GM18861 (cell line): ENCODE measurements around the gene SEC31A.

Experiments used
- ATAC-seq: cut with Tn5 transposase; IDR thresholded peaks from one replicate; pipeline ENCODE4 v1.9.1; 2021; ENCODE audit not compliant: unreplicated experiment

The SEC31A gene

DNA sequence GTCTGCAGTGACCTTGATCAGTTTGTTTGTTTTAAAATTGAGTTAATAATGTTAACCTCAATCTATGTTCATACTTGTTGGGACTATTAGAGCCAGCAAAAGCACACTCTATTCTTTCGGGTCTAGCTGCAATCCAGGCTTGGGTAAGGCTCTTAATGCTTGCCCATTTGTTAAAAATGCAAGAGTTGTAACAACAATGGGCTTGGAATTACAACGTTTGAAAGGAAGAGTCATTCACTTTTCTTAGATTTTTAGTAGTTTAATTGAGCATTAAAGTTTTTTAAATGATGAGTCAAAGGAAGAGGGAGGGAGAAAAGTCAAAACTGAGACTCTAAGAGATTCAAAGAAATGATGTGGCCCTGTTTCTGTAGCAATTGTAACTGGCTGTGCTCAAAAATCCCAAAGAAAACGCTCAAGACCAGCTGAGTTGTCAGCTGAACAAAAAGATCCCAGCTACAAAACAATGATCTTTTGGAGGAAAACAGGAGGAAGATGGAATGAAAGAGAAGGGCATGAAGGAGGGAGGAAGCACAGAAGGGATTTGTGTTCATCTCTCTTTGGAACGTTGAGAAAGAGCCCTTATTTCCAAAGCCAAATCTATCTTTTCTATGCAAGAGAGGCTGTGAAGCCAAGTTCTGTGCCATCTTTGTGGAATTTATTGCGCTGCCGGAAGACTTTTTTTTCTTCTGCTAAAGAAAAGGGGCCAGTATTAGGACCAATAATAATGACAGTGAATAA, 97.9 kb downstream of the SEC31A start:
- no peak for ATAC-seq

DNA sequence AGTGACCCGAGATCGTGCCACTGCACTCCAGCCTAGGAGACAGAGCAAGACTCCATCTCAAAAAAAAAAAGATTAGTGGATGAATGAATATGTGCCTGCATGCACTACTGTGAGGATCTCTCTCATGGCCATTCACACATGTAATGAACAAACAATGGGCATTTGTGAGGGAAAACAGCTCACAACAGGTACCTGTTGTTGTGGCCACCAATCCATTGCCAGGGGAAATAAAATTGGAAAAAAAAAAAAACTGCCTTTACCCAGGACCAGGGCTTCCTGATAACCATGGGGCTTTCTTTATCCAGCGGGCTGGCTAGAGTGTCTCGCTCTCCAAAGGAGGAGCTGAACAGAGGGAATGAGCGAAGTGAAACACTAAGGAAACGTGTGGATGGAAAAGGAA, 99.8 kb downstream of the SEC31A start:
- no peak for ATAC-seq

DNA sequence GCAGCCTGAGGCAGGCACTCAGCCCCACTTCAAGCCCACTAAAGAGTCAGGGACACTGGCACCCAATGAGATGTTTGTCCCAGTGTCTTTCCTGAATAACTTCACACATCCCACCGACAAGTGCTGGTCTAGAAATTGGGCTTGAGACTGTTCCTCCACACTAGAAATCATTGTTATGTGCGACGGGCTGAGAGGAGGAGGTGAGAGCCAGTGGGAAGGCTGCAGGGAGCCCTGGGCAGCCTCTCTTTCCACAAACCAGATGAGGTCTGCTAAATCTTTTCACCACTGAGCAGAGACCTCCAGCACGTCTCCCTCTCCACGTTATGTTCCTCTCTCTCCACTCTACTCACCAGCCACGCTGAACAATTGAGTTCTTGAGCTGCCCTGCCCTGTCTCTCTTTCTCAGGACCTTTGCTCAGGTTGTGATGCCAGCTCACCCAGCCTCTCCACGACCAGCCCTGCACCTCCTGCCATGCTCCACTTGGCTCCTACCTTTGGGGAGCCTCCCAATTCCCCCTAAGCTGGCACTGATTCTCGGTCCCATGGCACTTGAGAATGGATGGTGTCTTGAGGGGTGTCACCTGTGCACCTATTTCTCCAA, 100.8 kb downstream of the SEC31A start:
- no peak for ATAC-seq

DNA sequence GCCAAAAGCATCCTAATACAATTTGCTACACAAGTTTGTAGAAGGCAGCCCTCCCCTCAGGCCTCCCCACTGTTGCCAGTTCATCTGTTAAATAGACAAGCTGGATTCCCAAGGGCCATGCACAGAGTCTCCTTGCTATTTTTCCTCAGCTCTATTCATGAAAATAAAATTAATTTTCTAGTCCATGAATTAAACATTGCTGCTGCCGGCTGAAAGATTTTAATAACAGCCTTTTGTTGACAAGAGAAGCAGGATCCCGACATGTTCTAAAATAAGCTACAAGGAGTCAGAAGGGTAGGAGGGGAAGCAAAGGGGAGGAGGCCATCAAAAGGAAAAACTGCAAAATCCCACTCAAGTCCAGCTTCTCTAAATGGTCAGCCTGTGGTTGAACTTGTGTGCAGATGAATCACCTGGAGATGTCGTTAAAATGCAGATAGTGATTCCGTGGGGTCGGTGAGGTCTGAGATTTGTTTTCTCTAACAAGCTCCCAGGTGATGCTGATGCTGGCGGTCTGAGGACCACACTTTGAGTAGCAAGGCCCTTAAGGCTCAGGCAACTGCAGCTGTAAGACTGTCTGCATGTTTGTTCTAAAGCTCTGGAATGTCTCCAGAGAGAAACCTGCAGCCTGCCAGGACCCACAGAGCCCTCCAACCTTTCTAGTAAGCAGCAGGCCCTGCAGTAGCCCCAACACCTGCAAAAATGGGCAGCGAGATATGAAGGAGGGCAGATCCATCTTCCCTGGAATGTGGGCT, 101.8 kb downstream of the SEC31A start:
- ATAC-seq: no peak

DNA sequence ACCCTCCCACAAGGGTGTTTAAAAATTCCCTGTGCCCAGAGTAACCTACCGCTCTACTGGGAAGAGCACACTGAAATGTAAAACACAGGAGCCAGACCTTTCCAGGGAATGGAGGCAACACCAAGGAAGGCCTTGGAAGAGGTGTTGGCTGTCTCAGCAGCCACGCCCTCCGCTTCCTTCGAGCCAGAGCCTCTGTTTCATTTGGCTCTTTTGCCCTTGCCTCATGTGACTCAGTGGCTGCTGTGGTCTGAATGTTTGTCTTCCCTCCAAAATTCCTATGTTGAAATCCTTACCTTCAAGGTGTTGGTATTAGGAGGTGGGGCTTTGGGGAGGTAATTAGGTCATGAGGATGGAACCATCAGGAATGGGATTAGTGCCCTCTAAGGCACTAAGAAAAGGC, 103.6 kb downstream of the SEC31A start:
- no peak for ATAC-seq

DNA sequence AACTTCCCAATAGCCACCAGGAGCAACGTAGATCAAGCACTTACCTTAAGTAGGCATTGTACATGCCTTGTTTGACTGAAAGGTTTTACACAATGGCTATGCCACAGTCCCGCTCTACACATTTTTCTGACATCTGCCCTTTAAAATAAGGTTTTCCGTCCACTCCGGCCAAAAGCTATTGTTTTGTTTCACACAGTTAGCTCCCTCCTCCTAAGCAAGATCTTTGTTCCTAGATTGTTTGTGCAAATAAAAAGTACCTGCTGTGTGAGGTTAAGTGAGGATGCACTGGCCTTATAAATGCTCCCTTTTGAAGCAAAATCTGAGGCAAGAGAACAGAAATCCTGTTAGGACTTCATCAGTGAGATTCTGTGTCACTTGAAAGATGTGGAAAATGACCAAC, 104.1 kb downstream of the SEC31A start:
- no peak for ATAC-seq

DNA sequence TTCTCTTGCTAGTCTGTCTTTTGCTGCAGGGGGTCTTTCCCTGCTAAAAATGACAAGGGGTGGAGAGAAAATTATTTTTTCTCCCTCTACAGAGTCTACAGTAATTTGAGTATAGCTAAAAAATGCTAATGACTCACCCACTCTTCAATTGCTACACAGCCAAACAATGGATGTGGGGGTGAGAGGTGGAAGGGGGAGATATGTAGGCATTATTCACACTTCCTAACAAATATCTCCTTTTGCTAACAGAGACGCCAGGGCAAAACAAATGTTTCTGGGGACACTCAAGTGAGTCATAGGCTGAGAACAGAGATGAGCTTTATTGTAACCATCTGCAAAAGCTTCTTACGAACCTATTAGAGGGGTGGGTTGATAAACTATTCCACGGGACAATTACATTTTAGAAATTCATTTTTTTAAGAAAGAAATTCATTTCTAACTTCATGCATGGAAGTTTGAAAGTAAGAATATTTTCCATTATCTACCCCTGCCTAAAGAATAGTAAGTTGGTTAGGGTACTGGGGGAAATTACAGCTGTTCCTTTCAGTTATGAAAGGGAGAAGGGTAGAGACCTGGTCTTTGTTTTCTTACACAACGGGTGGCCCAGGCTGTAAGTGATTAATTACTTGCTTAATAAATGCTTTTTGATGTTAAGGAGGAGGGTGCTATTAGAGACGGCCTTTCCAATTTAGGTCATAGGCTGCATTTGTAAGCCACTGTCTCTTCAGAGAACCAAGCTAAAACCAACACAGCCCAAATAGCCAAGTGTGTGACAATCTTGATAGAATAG, 105.1 kb downstream of the SEC31A start:
- no peak for ATAC-seq

DNA sequence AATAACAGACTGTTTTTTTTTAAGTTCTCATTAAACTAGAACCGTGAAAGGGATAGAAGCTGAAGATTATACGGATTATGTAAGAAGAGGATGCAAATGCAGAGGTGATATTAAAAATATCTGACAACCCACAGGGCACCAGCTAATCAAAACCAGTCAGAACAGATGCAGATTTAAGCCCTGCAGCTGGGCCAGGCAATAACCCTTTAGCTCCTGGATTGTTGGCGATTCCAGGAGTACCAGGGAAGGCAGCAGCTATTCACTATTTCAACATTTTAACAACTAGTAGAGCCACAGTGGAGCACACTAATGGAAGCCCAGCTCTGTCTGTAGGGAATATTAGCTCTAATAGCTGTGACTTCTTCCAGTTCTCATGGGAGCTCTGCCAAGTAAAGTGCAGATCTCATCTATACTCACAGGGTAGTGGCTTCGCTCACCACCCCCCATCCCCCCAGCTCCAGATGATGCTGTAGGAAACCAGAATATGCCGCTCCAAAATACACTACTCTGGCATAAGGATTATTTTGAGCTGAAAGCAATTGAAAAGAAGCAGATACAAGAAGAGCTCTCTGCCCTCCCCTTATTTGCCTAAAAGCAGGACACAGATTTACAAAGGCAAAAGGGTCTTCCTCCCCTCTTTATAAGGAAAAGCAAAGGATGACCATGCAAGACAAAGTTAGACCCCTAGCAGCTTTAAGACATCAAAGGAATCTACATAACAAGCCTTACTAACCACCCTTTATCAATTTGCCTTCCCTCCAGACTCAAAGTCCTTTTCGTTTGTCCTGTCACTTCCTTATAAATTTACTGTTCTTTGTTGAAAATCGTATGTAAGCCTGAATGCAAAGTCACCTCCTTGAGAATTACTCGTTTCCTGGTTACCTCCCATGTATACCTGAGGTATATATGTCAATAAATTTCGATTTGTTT, 106.0 kb downstream of the SEC31A start:
- no peak for ATAC-seq

DNA sequence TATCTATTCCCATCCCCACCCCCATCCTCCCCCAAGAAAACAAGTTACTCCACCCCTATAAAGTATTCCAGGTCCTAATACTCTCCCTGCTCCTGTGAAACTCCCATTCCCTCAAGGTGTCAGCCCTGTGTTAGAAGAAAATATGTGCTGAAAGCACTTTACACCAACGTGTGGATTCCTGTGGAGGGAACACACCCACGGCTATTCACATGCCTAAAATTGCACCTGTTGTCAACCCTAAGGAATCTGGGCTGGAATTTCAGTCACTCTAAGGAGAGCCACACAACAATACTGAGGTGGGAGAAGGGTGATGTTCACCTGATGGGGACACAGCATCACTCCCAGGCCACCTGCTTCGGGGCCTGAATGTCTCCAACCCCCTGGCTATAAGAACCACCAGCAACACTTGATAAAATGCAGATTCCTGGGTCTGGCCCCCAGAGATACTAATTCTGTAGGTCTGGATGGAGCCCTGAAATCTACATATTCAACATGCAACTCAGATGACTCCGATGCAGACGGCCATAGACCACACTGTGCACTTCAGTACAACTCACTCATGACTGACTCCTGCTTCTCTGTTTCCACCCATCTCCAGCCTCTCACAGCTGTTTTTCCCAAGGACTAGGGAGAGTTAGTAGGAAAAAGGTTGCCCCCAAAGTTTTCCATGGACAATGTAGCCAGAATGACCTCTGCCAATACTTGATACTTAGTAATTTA, 108.2 kb downstream of the SEC31A start:
- ATAC-seq: no peak

DNA sequence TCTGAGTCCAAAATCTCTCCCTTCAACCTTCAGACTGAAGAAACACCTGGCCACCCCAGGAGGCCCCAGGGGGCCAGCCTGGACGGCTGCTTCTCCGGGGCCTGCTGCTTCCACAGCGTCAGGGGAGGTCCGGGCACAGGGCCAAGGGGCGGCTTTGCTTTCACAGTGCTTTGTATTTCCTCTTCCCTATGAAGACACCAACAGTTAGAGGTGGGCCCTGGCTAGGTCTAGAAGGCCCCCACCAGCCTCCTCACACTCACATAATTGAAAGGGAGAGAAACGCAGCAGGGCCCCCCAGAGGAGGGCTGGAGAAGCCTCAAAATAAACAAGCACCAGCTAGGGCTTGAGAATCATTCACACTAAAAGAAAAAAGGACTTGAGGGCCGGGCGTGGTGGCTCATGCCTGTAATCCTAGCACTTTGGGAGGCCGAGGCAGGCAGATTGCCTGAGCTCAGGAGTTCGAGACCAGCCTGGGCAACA, 110.2 kb downstream of the SEC31A start:
- peak; percentile 52 for ATAC-seq

DNA sequence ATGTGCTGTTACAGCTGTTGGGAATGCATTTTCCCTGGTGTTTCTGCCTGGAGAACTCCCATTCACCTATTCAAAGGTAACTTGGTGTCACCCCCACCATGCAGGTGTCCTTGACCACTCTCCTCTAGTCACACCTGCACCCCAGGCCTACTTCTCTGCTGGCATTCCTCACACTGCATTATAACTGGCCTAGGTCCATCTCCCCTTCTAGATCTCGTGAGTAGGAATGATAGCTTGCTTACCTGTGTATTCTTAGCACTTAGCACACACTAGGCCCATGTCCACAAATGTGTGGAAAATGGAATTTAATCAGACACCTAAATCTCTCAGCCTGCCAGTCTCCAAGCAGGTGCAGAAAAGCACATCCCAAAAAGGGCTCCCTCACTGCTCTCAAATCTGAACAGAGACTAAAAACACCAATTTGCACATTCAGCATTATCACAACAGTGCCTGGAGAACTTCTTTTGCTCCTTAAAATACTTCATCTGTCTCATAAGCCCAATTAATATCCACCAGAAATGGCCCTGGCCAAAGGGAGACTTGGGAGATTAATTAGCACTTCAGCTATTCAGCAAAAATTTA, 110.7 kb downstream of the SEC31A start:
- no peak for ATAC-seq

DNA sequence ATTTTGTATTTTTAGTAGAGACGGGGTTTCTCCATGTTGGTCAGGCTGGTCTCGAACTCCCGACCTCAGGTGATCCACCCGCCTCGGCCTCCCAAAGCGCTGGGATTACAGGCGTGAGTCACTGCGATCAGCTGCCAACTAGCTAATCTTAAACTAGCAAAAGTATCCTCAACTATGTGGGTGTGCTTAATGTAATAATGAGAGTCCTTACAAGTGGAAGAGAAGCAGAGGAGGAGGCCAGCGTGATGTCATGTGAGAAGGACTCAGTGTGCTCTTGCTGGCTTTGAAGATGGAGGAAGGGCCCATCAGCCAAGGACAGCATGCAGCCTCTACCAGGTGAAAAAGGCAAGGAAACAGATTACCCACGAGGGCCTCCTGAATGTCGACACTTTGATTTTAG, 111.9 kb downstream of the SEC31A start:
- ATAC-seq: no peak

DNA sequence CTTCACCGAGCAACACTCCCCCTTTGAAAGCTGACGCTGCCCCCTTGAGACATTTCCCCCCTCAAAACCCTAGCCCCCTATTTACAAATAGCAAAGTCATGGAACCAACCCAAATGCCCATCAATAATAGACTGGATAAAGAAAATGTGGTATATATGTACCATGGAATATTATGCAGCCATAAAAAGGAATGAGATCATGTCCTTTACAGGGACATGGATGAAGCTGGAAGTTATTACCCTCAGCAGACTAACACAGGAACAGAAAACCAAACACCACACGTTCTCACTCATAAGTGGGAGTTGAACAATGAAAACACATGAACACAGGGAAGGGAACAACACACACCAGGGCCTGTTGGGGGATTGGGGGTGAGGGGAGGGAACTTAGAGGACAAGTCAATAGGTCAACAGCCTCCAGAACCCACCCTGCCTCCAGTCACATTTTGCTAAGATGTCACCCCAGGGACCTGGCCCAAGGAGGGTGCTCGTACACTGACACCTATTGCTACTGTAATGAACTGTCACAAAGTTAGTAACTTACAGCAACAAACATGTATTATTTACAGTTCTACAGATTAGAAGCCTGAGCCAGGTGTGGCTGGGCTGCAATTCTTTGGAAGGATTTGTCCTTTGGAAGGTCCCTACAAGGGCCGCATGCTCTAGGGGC, 113.0 kb downstream of the SEC31A start:
- no peak for ATAC-seq

DNA sequence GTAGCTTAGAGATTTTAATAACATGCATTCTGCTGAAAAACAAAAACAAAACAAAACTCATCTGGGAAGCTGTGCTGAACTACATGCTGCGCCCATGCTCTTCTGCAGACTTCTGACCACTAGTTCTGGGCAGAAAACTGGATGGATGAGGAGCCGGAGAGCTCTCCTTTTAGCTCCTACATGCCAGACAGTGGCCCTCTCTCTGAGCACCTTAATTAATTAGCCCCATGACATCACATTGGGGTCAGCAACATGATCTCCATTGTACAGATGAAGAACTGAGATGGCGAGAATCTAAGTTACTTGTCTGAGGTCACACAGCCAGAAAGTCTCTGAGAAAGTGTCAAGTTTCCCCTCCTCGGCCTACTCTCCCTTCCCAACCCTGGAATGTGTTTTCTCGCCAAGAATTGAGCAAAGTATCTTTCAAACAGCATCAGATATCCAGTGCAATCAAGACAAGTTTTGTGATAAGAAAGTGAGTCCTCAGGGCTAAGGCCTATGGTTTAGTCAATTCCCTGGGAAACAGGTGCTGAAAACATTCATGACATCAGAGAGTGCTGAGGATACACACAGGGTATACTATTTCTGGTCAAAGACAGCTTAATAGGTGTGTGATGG, 113.9 kb downstream of the SEC31A start:
- ATAC-seq: no peak

DNA sequence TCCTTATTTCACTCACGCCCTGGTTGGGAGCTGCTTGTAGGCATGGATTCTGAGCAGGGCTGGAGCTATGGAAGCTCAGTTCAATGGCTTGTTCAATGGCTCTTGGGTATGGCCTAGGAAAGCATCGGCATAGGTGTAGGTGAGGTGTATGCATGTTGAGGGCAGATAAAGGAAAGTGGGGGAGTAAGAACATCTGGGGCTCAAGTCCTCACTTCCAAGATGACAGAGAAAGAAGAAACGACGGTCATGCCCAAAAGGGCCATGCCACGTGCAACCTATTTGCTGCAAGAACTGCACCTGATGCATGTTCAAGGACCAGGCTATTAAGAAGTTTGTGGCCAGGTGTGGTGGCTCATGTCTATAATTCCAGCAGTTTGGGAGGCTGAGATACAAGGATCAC, 115.7 kb downstream of the SEC31A start:
- no peak for ATAC-seq

DNA sequence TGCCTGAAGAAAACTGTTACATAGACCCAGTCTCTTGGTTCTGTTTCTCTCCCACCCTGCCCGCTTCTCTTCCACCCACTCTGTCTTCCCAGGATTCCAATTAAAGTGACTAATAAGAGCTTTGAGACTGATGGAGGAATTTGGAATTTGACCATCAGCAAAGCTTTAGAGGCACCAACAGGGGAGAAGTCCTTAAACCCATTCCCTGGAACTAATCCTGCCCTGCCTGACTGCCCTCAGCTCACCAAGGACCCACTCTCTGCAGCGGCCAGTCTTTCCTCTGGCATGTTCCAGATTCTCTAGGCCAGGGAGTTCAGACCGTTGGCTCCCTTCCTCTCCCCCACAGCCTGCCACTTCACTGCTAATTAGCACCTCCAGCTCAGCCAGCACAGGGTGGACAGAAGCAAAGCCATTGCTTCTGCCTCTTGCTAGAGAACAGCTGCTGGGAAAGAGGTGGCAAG, 116.2 kb downstream of the SEC31A start:
- no peak for ATAC-seq

DNA sequence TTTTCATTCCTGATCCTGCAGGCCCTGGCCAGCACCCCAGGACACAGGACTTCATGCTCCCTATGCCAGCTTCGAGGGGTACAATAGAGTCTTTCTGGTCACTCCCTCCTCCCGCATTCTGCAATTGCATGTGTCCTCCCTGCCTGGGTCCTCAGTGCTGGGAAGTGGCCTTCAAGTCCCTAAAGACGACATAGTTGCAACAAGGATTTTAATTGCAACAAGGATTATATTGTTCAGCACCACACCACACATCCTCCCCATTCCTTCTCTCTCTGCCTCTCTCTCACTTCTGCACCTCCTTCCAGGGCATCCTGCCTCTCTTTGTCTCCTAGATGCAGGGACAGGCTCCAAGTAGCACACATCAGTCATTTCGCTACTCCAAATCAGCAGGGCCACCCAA, 117.9 kb downstream of the SEC31A start:
- no peak for ATAC-seq

DNA sequence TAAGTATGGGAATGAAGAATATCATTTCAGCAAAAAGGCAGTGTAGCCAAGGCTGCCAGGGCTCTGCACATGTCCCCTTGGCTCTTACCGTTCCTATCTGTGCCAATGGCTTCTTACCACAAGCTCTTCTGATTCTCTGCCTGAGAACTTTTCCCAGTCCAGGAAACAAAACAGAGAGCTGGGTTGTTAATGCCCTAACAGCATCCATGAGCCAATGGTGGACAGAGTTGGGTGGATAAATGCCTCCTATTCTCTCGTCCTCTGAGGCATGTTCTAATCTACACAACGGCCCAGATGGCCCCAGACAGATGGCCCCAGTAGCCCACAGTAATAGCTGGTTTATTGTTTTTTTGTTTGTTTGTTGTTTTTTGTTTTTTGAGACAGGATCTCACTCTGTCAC, 120.3 kb downstream of the SEC31A start:
- no peak for ATAC-seq
